ENCODE results near the gene YBX1.

YBX1 gene

GRCh38 chr1:42734201-42735035 lies 52.2 kb downstream of the YBX1 start:
- Histone ChIP-seq H3K9me3 (ENCODE audit: control insufficient read depth, low read length) (no peaks in the 10 kb centered on the region), H3K27ac (no peak overlapping the region), H3K4me1 (peaks cover 9% of the 10 kb centered on the region), H3K9ac (no peak overlapping the region), H3K79me2 (no peaks in the 10 kb centered on the region), H3K27me3 (ENCODE audit: control insufficient read depth, insufficient read depth, low read length) (no peaks in the 10 kb centered on the region), H2AFZ (no peak overlapping the region), H3K36me3 (ENCODE audit: control insufficient read depth, insufficient read depth, low read length) (no peaks in the 10 kb centered on the region), H3K4me3 (ENCODE audit: low read depth, low read length) (no peak overlapping the region), H3K4me2 (ENCODE audit: low read length) (no peak overlapping the region)
- no peak for TF ChIP-seq CTCF (IDR thresholded peaks at IDR 0.05)

GRCh38 chr1:42735056-42735455 lies 52.8 kb downstream of the YBX1 start:
- no peak overlapping the region for H3K4me2 ChIP-seq (ENCODE audit: low read length)
- no peak overlapping the region for H3K9ac ChIP-seq
- no peak overlapping the region for H3K27ac ChIP-seq
- no peaks in the 10 kb centered on the region for H3K27me3 ChIP-seq (ENCODE audit: control insufficient read depth, insufficient read depth, low read length)
- H3K4me1 ChIP-seq, result peaks cover 9% of the 10 kb centered on the region
- H3K4me3 ChIP-seq (ENCODE audit: low read depth, low read length), result no peak overlapping the region
- no peak overlapping the region for H2AFZ ChIP-seq
- H3K79me2 ChIP-seq, result no peaks in the 10 kb centered on the region
- H3K36me3 ChIP-seq (ENCODE audit: control insufficient read depth, insufficient read depth, low read length), result no peaks in the 10 kb centered on the region
- H3K9me3 ChIP-seq (ENCODE audit: control insufficient read depth, low read length), result no peaks in the 10 kb centered on the region
- no peak for TF ChIP-seq CTCF (IDR thresholded peaks at IDR 0.05)

- no peak for TF ChIP-seq CTCF (IDR thresholded peaks at IDR 0.05)
- H3K4me1 ChIP-seq, result peaks cover 9% of the 10 kb centered on the region
- H3K27me3 ChIP-seq (ENCODE audit: control insufficient read depth, insufficient read depth, low read length), result no peaks in the 10 kb centered on the region
- no peak overlapping the region for H3K9ac ChIP-seq
- no peaks in the 10 kb centered on the region for H3K9me3 ChIP-seq (ENCODE audit: control insufficient read depth, low read length)
- H2AFZ ChIP-seq, result peak overlapping the region; percentile 38
- no peaks in the 10 kb centered on the region for H3K79me2 ChIP-seq
- no peak overlapping the region for H3K4me2 ChIP-seq (ENCODE audit: low read length)
- no peaks in the 10 kb centered on the region for H3K36me3 ChIP-seq (ENCODE audit: control insufficient read depth, insufficient read depth, low read length)
- H3K4me3 ChIP-seq (ENCODE audit: low read depth, low read length), result no peak overlapping the region
- H3K27ac ChIP-seq, result no peak overlapping the region
These were observed 53.4 kb downstream of the YBX1 start for GRCh38 chr1:42735477-42736105.

GRCh38 chr1:42736152-42736551 lies 53.9 kb downstream of the YBX1 start:
- Histone ChIP-seq H2AFZ (peak overlapping the region; percentile 38), H3K9ac (no peak overlapping the region), H3K4me3 (ENCODE audit: low read depth, low read length) (no peak overlapping the region), H3K27ac (peak overlapping the region; percentile 61), H3K36me3 (ENCODE audit: control insufficient read depth, insufficient read depth, low read length) (no peaks in the 10 kb centered on the region), H3K4me2 (ENCODE audit: low read length) (no peak overlapping the region), H3K9me3 (ENCODE audit: control insufficient read depth, low read length) (no peaks in the 10 kb centered on the region), H3K79me2 (no peaks in the 10 kb centered on the region), H3K4me1 (peaks cover 9% of the 10 kb centered on the region), H3K27me3 (ENCODE audit: control insufficient read depth, insufficient read depth, low read length) (no peaks in the 10 kb centered on the region)
- no peak for TF ChIP-seq CTCF (IDR thresholded peaks at IDR 0.05)
